ENCODE data around the gene MAG. TPM values are rescaled to one million over a fixed set of nuclear protein-coding genes. Genes with fewer than 3 reads are reported as not detected.

The MAG gene, protein sequence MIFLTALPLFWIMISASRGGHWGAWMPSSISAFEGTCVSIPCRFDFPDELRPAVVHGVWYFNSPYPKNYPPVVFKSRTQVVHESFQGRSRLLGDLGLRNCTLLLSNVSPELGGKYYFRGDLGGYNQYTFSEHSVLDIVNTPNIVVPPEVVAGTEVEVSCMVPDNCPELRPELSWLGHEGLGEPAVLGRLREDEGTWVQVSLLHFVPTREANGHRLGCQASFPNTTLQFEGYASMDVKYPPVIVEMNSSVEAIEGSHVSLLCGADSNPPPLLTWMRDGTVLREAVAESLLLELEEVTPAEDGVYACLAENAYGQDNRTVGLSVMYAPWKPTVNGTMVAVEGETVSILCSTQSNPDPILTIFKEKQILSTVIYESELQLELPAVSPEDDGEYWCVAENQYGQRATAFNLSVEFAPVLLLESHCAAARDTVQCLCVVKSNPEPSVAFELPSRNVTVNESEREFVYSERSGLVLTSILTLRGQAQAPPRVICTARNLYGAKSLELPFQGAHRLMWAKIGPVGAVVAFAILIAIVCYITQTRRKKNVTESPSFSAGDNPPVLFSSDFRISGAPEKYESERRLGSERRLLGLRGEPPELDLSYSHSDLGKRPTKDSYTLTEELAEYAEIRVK
- total RNA-seq (2021), result 0.13 TPM in 1 of 2 replicates, not detected in the other
- long read RNA-seq, result 0 reads

- Histone ChIP-seq H3K9ac (ENCODE audit: extremely low read depth, insufficient read length, low read length) (no peak within 1 kb of the TSS), H4K5ac (ENCODE audit: insufficient read length, low read depth, low read length) (no peak within 1 kb of the TSS), H2BK120ac (ENCODE audit: low read depth, low read length, poor library complexity, severe bottlenecking) (no peak within 1 kb of the TSS), H2AK5ac (ENCODE audit: insufficient read length, low read length) (no peak within 1 kb of the TSS), H3K4ac (ENCODE audit: low read depth, low read length) (no peak within 1 kb of the TSS), H4K8ac (replicated peaks; ENCODE audit: insufficient read length, low read depth, low read length) (no peak within 1 kb of the TSS), H3K79me2 (ENCODE audit: insufficient read depth, low read length) (no peaks in the 10 kb centered on the region), H3K23me2 (ENCODE audit: insufficient read length, low read depth, low read length, poor library complexity, severe bottlenecking) (no peaks in the 10 kb centered on the region), H2AFZ (ENCODE audit: low read length) (no peak within 1 kb of the TSS), H4K91ac (ENCODE audit: insufficient read length, low read depth, low read length) (no peak within 1 kb of the TSS), H2BK5ac (ENCODE audit: insufficient read length, low read length) (no peak within 1 kb of the TSS), H3K14ac (ENCODE audit: insufficient read depth, low read length) (no peak within 1 kb of the TSS; the same call in 1 of the 2 replicates), H3K56ac (ENCODE audit: insufficient read length, low read depth, low read length) (no peak within 1 kb of the TSS), H3K27ac (ENCODE audit: insufficient read length, low read depth, low read length) (no peak within 1 kb of the TSS), H2BK20ac (ENCODE audit: low read depth, low read length, poor library complexity, severe bottlenecking) (no peak within 1 kb of the TSS), H3K27me3 (ENCODE audit: insufficient read depth, low read length) (no peaks in the 10 kb centered on the region), H3K9me3 (ENCODE audit: control insufficient read depth, low read depth, low read length) (no peaks in the 10 kb centered on the region), H3K79me1 (ENCODE audit: insufficient read depth, low read depth, low read length, poor library complexity, severe bottlenecking) (no peaks in the 10 kb centered on the region), H2BK12ac (ENCODE audit: insufficient read length, low read depth, low read length) (no peak within 1 kb of the TSS), H4K20me1 (ENCODE audit: control insufficient read depth, insufficient read depth, insufficient read length) (no peaks in the 10 kb centered on the region), H2BK15ac (ENCODE audit: low read depth, low read length) (no peak within 1 kb of the TSS), H3K4me2 (ENCODE audit: insufficient read depth, insufficient read length, low read length) (no peak within 1 kb of the TSS), H3K18ac (ENCODE audit: insufficient read length, low read depth, low read length) (no peak within 1 kb of the TSS), H3T11ph (ENCODE audit: low read length) (no peak within 1 kb of the TSS), H3K23ac (ENCODE audit: insufficient read length, low read depth, low read length) (no peak within 1 kb of the TSS), H3K4me1 (ENCODE audit: insufficient read depth, low read length) (no peaks in the 10 kb centered on the region)
- no peaks in the 10 kb centered on the region for H3K36me3 Mint-ChIP-seq (ENCODE audit: insufficient read depth in 1 of 3, low read depth in 3 of 3)
- no peak within 1 kb of the TSS; a peak in 1 of 7 replicates for H3K27ac Mint-ChIP-seq
- H3K9me3 Mint-ChIP-seq, result no peaks in the 10 kb centered on the region
- TF ChIP-seq, protein P1, sequence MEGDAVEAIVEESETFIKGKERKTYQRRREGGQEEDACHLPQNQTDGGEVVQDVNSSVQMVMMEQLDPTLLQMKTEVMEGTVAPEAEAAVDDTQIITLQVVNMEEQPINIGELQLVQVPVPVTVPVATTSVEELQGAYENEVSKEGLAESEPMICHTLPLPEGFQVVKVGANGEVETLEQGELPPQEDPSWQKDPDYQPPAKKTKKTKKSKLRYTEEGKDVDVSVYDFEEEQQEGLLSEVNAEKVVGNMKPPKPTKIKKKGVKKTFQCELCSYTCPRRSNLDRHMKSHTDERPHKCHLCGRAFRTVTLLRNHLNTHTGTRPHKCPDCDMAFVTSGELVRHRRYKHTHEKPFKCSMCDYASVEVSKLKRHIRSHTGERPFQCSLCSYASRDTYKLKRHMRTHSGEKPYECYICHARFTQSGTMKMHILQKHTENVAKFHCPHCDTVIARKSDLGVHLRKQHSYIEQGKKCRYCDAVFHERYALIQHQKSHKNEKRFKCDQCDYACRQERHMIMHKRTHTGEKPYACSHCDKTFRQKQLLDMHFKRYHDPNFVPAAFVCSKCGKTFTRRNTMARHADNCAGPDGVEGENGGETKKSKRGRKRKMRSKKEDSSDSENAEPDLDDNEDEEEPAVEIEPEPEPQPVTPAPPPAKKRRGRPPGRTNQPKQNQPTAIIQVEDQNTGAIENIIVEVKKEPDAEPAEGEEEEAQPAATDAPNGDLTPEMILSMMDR (conservative IDR thresholded peaks at IDR 0.05), result no peak
- no CpG with 5 or more reads among the region's 12 CpGs for WGBS (ENCODE audit: extremely low coverage, insufficient read length, low lambda C conversion rate)
- peaks cover 9% of the 10 kb centered on the region for H3K27me3 Mint-ChIP-seq (ENCODE audit: low read depth)
- H3K4me1 Mint-ChIP-seq, result peaks cover 17 to 25% of the 10 kb centered on the region in 2 experiments
- H3K4me3 Mint-ChIP-seq, result no peak within 1 kb of the TSS
- no peak for DNase-seq
These were observed at the start of gene MAG for GRCh38 chr19:35291916-35292315. TSS of gene MAG (plus strand) at chr19:35292161. CDS start at chr19:35295409, 3,248 bp downstream.

Data from H9 (cell line).